GM21737 (cell line): ENCODE results near the gene KCNT2.
"Not testable (repeated sequence)": the region's sequence is repeated elsewhere in the genome, so short reads cannot be mapped to it uniquely, and the experiment has no call there.

Experiments
- ATAC-seq: cut with Tn5 transposase; IDR thresholded peaks from one replicate; pipeline ENCODE4 v1.9.1; 2021; ENCODE audit warnings: mild to moderate bottlenecking, moderate library complexity; ENCODE audit not compliant: unreplicated experiment

The KCNT2 gene

DNA sequence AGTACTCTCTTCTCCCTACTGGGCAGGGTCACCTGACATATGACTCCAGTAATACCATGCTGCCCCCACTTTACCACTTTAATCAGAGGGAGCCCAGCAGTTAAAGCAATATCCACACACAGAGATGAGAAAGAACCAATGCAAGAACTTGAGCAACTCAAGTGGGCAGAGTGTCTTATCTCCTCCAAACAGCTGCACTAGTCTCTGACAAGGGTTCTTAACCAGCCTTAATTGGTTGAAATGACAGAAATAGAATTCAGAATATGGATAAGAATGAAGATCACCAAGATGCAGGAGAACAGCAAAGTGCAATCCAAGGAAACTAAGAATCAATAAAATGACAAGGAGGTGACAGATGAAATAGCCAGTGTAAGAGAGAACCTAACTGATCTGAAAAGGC lies 91.0 kb downstream of the KCNT2 start:
- no peak for ATAC-seq

- ATAC-seq, result no peak
These were observed 91.9 kb downstream of the KCNT2 start for GRCh38 chr1:196516373-196516772.

GRCh38 chr1:196515904-196516303 lies 92.3 kb downstream of the KCNT2 start:
- ATAC-seq, result no peak

GRCh38 chr1:196513821-196514220 lies 94.4 kb downstream of the KCNT2 start:
- no peak for ATAC-seq

DNA sequence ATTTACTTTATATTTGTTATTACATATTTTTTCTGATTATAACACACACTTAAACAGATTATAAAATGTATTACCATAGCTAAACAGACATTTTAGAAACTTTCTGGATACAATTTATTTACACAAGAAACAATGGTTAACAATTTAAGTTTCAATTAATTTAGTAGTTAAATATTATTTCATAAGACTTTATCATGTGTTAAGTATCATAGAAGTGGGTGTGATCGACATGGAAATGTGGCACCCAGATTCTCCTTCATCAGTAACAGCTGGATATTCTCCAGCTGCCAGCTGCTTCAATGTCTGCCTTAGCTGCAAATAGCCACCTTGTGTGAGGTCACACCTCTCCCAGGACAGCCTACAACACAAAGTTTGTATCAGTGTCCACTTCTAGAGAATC lies 97.8 kb downstream of the KCNT2 start:
- no peak for ATAC-seq

DNA sequence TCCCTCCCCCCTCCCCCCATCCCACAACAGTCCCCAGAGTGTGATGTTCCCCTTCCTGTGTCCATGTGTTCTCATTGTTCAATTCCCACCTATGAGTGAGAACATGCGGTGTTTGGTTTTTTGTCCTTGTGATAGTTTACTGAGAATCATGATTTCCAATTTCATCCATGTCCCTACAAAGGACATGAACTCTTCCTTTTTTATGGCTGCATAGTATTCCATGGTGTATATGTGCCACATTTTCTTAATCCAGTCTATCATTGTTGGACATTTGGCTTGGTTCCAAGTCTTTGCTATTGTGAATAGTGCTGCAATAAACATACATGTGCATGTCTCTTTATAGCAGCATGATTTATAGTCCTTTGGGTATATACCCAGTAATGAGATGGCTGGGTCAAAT lies 104.0 kb downstream of the KCNT2 start:
- not testable (repeated sequence) for ATAC-seq

DNA sequence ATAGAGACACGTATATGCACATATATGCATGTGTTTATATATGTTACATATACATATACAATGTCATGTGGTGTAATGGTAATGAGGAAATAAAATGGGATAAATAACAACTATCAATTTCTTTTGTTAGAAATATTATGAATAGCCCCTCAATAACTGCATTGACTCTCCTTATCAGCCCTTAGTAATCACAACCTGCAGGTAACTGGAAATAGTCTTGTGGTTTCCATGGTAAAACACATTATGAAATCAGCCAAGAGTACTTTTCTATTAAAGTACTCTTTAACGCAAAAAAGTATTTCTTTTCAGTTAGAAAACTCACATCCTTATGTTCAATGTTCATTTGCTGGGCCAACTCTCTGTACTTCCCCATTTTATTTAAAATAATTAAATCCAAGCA lies 105.8 kb downstream of the KCNT2 start:
- no peak for ATAC-seq

- no peak for ATAC-seq
These were observed 106.3 kb downstream of the KCNT2 start for GRCh38 chr1:196501760-196502428.

DNA sequence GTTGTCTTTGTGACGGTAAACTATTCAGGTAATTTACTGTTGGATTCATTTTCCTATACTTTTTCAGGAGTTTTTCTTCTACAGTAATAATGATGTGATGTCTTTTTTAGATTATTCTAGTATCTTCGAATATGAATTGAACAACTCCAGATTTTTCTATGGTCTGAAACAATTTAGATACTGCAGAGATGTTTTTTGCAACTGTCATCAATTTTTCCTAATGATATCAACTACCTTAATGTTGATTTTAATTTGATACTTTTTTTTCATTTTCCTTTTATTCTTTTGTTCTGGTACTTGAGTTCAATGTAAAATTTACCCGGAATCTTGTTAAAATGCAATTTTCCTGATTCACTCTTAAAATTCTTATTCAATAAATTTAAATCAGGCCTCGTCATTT lies 110.4 kb downstream of the KCNT2 start:
- no peak for ATAC-seq

DNA sequence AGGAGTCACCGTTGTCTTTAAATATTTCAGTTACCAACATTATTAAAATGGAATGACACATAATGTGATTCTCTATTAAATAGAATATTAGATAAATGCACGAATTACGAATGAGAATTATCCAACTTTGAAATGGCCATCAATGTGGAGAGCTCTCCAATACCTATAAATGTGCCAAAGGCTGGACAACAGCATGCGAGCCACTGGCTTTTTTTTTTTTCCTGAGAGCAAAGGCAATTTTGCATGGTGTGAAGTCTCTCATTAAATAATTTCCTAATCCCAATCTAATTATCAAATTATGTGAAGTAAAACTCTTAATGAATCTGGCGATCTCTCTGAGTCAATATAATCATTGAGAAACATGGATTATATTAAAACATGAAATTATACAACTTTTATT lies 113.5 kb downstream of the KCNT2 start:
- ATAC-seq, result no peak

- ATAC-seq, result no peak
These were observed 114.4 kb downstream of the KCNT2 start for GRCh38 chr1:196493881-196494280.

DNA sequence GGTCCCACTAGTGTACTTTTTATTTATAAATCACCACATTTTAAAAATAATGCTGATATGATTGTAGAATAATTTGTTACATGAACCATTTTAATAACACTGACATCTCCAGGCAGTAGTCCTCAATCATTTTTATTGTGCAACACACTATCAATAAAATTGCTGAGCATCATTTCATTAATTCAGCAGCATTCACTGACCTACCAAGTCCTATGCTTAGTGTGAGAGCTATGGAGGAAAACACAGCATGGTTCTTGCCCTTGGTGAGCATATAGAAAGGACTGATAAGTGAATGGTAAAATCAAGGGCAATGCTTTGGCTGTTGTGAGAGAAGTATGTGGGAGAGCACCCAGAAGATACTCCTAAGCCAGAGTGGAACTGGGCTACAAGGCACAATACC lies 119.7 kb downstream of the KCNT2 start:
- ATAC-seq, result no peak

DNA sequence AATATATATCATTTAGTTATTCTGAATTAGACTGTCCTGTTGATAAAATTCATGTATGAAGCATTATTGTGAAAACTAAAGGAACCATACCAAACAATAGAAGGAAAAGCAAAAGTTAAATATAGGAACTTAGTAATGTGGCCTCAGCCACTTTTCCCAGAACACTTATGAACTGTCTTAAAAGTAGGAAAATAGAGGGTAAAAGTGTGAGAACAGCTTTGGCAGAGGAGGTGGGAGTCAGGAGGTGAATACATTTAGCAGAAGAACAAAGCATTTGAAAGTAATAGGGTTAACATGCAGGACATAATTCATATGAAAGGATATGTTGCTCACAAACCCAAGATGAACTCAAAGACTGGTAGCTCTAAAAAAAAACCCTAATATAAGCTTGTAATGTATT lies 121.9 kb downstream of the KCNT2 start:
- ATAC-seq, result no peak

DNA sequence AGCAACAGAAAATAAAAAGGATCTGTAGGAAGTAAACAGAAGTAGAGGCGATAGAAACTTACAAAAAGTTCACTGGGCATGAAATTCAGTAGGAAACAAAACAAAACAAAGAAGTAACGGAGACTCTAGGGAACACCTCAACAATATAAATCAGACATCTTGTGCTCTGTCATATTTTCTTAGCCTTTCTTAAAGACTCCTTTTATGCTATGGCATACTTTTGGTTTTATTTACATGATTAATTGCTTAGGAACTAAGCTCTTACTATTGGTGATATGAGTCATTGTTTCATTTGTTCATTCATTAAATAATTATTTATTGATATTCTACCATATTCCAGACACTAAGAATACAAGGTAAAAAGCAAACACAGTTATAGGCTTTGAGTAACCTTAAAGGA lies 126.6 kb downstream of the KCNT2 start:
- no peak for ATAC-seq

- ATAC-seq, result no peak
These were observed 131.0 kb downstream of the KCNT2 start for GRCh38 chr1:196477262-196477661.

GRCh38 chr1:196467230-196467925 lies 140.9 kb downstream of the KCNT2 start:
- no peak for ATAC-seq

GRCh38 chr1:196466654-196467053 lies 141.6 kb downstream of the KCNT2 start:
- no peak for ATAC-seq

DNA sequence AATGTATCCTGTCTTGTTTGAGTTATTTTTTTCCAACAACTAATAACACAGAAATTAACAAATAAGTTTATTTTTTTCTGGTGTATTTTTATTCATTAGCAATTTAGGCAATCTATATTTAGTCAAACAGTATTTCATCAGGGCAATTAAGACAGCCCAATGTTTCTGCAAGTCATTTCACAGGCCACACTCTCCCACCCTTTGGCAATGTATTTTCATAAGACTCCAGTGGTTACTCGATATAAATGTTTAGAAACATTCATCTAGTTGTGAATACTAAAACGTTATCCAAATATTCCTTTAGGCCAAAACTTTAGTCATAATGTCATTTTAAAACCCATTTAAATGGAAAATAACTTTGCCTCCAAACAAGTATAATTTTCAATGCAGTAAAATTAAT lies 142.1 kb downstream of the KCNT2 start:
- no peak for ATAC-seq

DNA sequence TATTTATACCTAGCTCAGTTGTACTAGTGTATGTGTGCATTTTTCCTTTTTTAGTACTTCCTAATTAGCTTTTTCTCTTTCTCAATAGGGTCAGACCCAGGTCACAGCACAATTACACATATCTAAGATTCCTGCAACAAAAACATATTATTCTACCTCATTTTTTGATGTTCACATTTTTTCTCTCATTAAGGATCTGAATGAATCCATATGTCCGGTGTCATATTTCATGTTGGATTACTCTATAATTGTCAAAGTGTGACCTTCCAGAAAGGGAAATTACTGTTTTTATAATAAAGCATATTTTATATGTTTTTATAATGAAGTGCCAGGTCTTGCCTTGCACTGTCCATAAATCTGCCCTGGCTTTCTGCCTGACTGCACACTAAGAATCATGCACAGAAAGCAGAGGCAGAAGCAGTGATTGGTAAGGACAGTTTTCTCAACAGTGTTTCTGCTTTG lies 143.7 kb downstream of the KCNT2 start:
- ATAC-seq, result no peak

GRCh38 chr1:196462086-196462485 lies 146.2 kb downstream of the KCNT2 start:
- ATAC-seq, result no peak

DNA sequence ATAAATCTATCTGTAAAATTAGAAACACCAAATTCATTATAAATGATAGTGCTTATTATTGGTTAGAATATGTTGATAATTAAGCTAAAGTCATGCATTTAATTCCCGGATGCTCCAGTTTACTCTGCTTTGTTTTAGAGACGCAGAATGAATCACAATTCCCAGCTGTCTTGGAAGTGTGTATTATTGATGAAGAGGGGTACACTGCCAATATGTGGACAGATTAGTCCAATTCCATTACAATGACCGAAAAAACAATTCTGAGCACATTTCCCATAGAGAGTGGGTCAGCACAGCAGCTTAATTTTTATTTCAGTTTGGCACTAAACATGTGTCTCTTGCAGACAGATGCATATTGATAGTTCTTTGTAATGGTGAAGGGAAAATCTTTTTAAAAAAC lies 146.7 kb downstream of the KCNT2 start:
- ATAC-seq, result no peak

GRCh38 chr1:196459383-196459782 lies 148.9 kb downstream of the KCNT2 start:
- ATAC-seq, result no peak

DNA sequence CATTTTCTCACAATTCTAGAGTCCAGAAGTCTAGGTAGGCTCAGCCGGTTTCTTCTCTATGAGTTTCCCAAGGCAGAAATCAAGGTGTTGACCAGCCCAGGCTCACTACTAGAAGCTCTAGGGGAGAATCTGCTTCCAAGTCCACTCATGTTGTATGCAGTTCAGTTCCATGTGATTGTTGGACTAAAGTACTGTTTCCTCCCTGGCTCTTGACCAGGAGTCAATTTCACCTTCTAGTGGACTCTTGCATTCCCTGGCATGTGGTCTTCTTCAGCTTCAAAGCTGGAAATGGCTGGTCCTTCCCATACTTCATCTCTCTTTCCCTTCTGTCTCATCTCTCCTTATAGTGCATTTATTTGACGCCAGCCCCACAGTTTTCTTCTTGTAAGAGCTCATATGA lies 153.4 kb downstream of the KCNT2 start:
- ATAC-seq, result no peak
